ENCODE measurements around the gene CDCA7L.
A peak's percentile ranks its signal among the peaks of the same experiment; 100 is the strongest.

CDCA7L gene

GRCh38 chr7:21920936-21921335 is 24.8 kb downstream of the CDCA7L start:
- H3K9me3 ChIP-seq (ENCODE audit: control insufficient read depth, low read length), result no peaks in the 10 kb centered on the region
- no peak overlapping the region for H3K9ac ChIP-seq (ENCODE audit: low read length)
- no peak overlapping the region for H3K4me3 ChIP-seq (ENCODE audit: low read length)
- no peak for DNase-seq (ENCODE audit: low read depth)
- H3K4me1 ChIP-seq (ENCODE audit: control insufficient read depth, insufficient read depth, low read length), result no peaks in the 10 kb centered on the region
- H3K36me3 ChIP-seq (ENCODE audit: control insufficient read depth, insufficient read depth, low read length, severe bottlenecking), result no peaks in the 10 kb centered on the region
- no peaks in the 10 kb centered on the region for H3K27me3 ChIP-seq (replicated peaks; ENCODE audit: control insufficient read depth, insufficient read depth, low read length)

GRCh38 chr7:21918216-21918615 is 27.5 kb downstream of the CDCA7L start:
- no peak overlapping the region for H3K4me3 ChIP-seq (ENCODE audit: low read length)
- H3K9ac ChIP-seq (ENCODE audit: low read length), result no peak overlapping the region
- no peaks in the 10 kb centered on the region for H3K4me1 ChIP-seq (ENCODE audit: control insufficient read depth, insufficient read depth, low read length)
- no peaks in the 10 kb centered on the region for H3K36me3 ChIP-seq (ENCODE audit: control insufficient read depth, insufficient read depth, low read length, severe bottlenecking)
- no peak for DNase-seq (ENCODE audit: low read depth)
- no peaks in the 10 kb centered on the region for H3K27me3 ChIP-seq (replicated peaks; ENCODE audit: control insufficient read depth, insufficient read depth, low read length)
- no peaks in the 10 kb centered on the region for H3K9me3 ChIP-seq (ENCODE audit: control insufficient read depth, low read length)

GRCh38 chr7:21916629-21917028 is 29.1 kb downstream of the CDCA7L start:
- Histone ChIP-seq H3K27me3 (replicated peaks; ENCODE audit: control insufficient read depth, insufficient read depth, low read length) (no peaks in the 10 kb centered on the region), H3K9ac (ENCODE audit: low read length) (no peak overlapping the region), H3K4me3 (ENCODE audit: low read length) (no peak overlapping the region), H3K9me3 (ENCODE audit: control insufficient read depth, low read length) (no peaks in the 10 kb centered on the region), H3K4me1 (ENCODE audit: control insufficient read depth, insufficient read depth, low read length) (peaks cover 13% of the 10 kb centered on the region), H3K36me3 (ENCODE audit: control insufficient read depth, insufficient read depth, low read length, severe bottlenecking) (no peaks in the 10 kb centered on the region)
- no peak for DNase-seq (ENCODE audit: low read depth)

- Histone ChIP-seq H3K9ac (ENCODE audit: low read length) (no peak overlapping the region), H3K36me3 (ENCODE audit: control insufficient read depth, insufficient read depth, low read length, severe bottlenecking) (no peaks in the 10 kb centered on the region), H3K27me3 (replicated peaks; ENCODE audit: control insufficient read depth, insufficient read depth, low read length) (no peaks in the 10 kb centered on the region), H3K9me3 (ENCODE audit: control insufficient read depth, low read length) (no peaks in the 10 kb centered on the region), H3K4me1 (ENCODE audit: control insufficient read depth, insufficient read depth, low read length) (peaks cover 16% of the 10 kb centered on the region), H3K4me3 (ENCODE audit: low read length) (no peak overlapping the region)
- DNase-seq (ENCODE audit: low read depth), result no peak
Measured at GRCh38 chr7:21916176-21916575, 29.5 kb downstream of the CDCA7L start.

DNA sequence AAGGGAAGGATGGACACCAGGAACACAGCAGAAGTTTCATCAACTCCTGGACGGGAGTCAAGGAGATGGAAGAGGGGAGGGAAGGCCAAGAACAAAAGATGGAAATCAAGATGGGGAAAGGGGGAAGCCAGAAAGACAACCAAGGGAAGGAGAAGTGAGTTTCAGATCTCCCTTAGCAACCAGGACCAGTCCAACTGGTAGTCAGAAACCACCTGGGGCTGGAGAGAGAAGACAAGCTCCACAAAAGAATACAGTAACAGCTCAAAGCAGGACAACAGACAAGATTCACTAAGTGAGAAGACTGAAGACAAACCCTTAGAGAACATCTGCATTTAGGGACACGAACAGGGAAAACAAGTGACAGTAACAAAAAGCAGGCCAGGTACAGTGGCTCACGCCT is 30.6 kb downstream of the CDCA7L start:
- DNase-seq (ENCODE audit: low read depth), result no peak
- Histone ChIP-seq H3K4me3 (ENCODE audit: low read length) (no peak overlapping the region), H3K9me3 (ENCODE audit: control insufficient read depth, low read length) (no peaks in the 10 kb centered on the region), H3K36me3 (ENCODE audit: control insufficient read depth, insufficient read depth, low read length, severe bottlenecking) (no peaks in the 10 kb centered on the region), H3K4me1 (ENCODE audit: control insufficient read depth, insufficient read depth, low read length) (peaks cover 16% of the 10 kb centered on the region), H3K9ac (ENCODE audit: low read length) (no peak overlapping the region), H3K27me3 (replicated peaks; ENCODE audit: control insufficient read depth, insufficient read depth, low read length) (no peaks in the 10 kb centered on the region)

DNA sequence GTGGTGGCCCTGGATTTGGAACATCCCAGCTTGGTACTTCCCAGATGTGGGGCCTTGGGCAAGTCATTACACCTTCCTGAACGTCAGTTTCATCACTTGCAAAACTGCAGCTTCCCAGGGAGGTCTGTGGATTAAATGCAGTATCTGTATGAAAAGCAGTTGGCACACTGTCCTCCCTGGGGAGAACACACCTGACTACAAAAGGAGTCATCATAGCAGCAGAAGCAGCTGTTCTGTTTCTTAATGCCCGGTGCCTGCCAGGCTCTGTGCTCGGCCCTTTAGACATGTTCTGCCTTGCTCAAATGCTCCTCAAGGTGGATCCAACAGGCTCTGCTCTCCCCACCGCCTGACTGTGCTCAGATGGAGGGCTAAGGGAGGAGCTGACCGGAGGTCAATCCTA is 31.0 kb downstream of the CDCA7L start:
- no peak for DNase-seq (ENCODE audit: low read depth)
- H3K27me3 ChIP-seq (replicated peaks; ENCODE audit: control insufficient read depth, insufficient read depth, low read length), result no peaks in the 10 kb centered on the region
- no peaks in the 10 kb centered on the region for H3K36me3 ChIP-seq (ENCODE audit: control insufficient read depth, insufficient read depth, low read length, severe bottlenecking)
- H3K4me1 ChIP-seq (ENCODE audit: control insufficient read depth, insufficient read depth, low read length), result peaks cover 16% of the 10 kb centered on the region
- H3K9me3 ChIP-seq (ENCODE audit: control insufficient read depth, low read length), result no peaks in the 10 kb centered on the region
- no peak overlapping the region for H3K9ac ChIP-seq (ENCODE audit: low read length)
- no peak overlapping the region for H3K4me3 ChIP-seq (ENCODE audit: low read length)

GRCh38 chr7:21912931-21913780 is 32.5 kb downstream of the CDCA7L start:
- Histone ChIP-seq H3K4me1 (ENCODE audit: control insufficient read depth, insufficient read depth, low read length) (peaks cover 16% of the 10 kb centered on the region), H3K9me3 (ENCODE audit: control insufficient read depth, low read length) (no peaks in the 10 kb centered on the region), H3K27me3 (replicated peaks; ENCODE audit: control insufficient read depth, insufficient read depth, low read length) (no peaks in the 10 kb centered on the region), H3K9ac (ENCODE audit: low read length) (no peak overlapping the region), H3K36me3 (ENCODE audit: control insufficient read depth, insufficient read depth, low read length, severe bottlenecking) (peaks cover 2% of the 10 kb centered on the region), H3K4me3 (ENCODE audit: low read length) (no peak overlapping the region)
- DNase-seq (ENCODE audit: low read depth), result no peak

DNA sequence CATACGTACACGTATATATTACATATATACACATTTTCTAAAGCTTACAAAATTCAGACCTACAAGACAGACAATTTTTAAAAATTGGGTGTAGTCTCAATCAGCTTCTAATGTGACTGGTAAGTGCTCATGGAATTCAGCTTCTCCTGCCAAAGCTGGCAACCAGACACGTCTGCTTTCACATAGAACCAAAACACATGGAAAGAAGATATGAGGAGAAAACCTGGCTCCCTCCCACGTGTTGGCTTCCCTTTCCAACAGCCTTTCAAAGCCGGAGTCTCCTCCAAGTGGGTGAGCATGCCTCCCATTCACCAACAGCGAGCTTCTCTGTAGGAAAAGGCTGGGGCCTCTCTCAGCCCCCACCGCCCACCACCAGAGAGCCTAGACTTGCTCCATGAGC is 33.4 kb downstream of the CDCA7L start:
- Histone ChIP-seq H3K4me3 (ENCODE audit: low read length) (no peak overlapping the region), H3K4me1 (ENCODE audit: control insufficient read depth, insufficient read depth, low read length) (peaks cover 16% of the 10 kb centered on the region)
- peak; percentile 67 for DNase-seq (ENCODE audit: low read depth)

GRCh38 chr7:21911341-21911875 is 34.3 kb downstream of the CDCA7L start:
- peaks cover 8% of the 10 kb centered on the region for H3K36me3 ChIP-seq (ENCODE audit: control insufficient read depth, insufficient read depth, low read length, severe bottlenecking)
- peaks cover 16% of the 10 kb centered on the region for H3K4me1 ChIP-seq (ENCODE audit: control insufficient read depth, insufficient read depth, low read length)
- no peaks in the 10 kb centered on the region for H3K27me3 ChIP-seq (replicated peaks; ENCODE audit: control insufficient read depth, insufficient read depth, low read length)
- H3K9me3 ChIP-seq (ENCODE audit: control insufficient read depth, low read length), result no peaks in the 10 kb centered on the region
- H3K4me3 ChIP-seq (ENCODE audit: low read length), result no peak overlapping the region
- no peak overlapping the region for H3K9ac ChIP-seq (ENCODE audit: low read length)
- DNase-seq (ENCODE audit: low read depth), result peak; percentile 53

More for the DNA sequence above, 33.4 kb downstream of the CDCA7L start:
- Histone ChIP-seq H3K36me3 (ENCODE audit: control insufficient read depth, insufficient read depth, low read length, severe bottlenecking) (peaks cover 7% of the 10 kb centered on the region), H3K9me3 (ENCODE audit: control insufficient read depth, low read length) (no peaks in the 10 kb centered on the region), H3K27me3 (replicated peaks; ENCODE audit: control insufficient read depth, insufficient read depth, low read length) (no peaks in the 10 kb centered on the region), H3K9ac (ENCODE audit: low read length) (no peak overlapping the region)

GRCh38 chr7:21910253-21910652 is 35.4 kb downstream of the CDCA7L start:
- Histone ChIP-seq H3K4me1 (ENCODE audit: control insufficient read depth, insufficient read depth, low read length) (peaks cover 16% of the 10 kb centered on the region), H3K9ac (ENCODE audit: low read length) (no peak overlapping the region), H3K9me3 (ENCODE audit: control insufficient read depth, low read length) (no peaks in the 10 kb centered on the region), H3K4me3 (ENCODE audit: low read length) (no peak overlapping the region), H3K27me3 (replicated peaks; ENCODE audit: control insufficient read depth, insufficient read depth, low read length) (no peaks in the 10 kb centered on the region), H3K36me3 (ENCODE audit: control insufficient read depth, insufficient read depth, low read length, severe bottlenecking) (peaks cover 14% of the 10 kb centered on the region)
- DNase-seq (ENCODE audit: low read depth), result no peak

- Histone ChIP-seq H3K9ac (ENCODE audit: low read length) (no peak overlapping the region), H3K4me3 (ENCODE audit: low read length) (no peak overlapping the region), H3K9me3 (ENCODE audit: control insufficient read depth, low read length) (no peaks in the 10 kb centered on the region), H3K36me3 (ENCODE audit: control insufficient read depth, insufficient read depth, low read length, severe bottlenecking) (peaks cover 14% of the 10 kb centered on the region), H3K4me1 (ENCODE audit: control insufficient read depth, insufficient read depth, low read length) (peaks cover 16% of the 10 kb centered on the region), H3K27me3 (replicated peaks; ENCODE audit: control insufficient read depth, insufficient read depth, low read length) (no peaks in the 10 kb centered on the region)
- DNase-seq (ENCODE audit: low read depth), result no peak
Measured at GRCh38 chr7:21908746-21909145, 37.0 kb downstream of the CDCA7L start.
